ENCODE data around the gene ARHGEF17.

Gene ARHGEF17

GRCh38 chr11:73382747-73383146 lies 74.7 kb downstream of the ARHGEF17 start:
- Mint-ChIP-seq H3K27me3 (no peaks in the 10 kb centered on the region), H3K4me3 (peak overlapping the region; percentile 79)

GRCh38 chr11:73383249-73384124 lies 75.4 kb downstream of the ARHGEF17 start:
- DNase-seq (ENCODE audit: low spot score in 2 of 2): no peak

More at GRCh38 chr11:73382747-73383146, 74.7 kb downstream of the ARHGEF17 start:
- H3K36me3 Mint-ChIP-seq: peaks cover 2% of the 10 kb centered on the region
- ATAC-seq (ENCODE audit: low read depth) (no peak), DNase-seq (ENCODE audit: low spot score in 2 of 2) (no peak)
- peaks cover 86% of the 10 kb centered on the region for H3K4me1 Mint-ChIP-seq
- H3K9me3 Mint-ChIP-seq: no peaks in the 10 kb centered on the region
- H3K27ac Mint-ChIP-seq: peak overlapping the region; percentile 96

GRCh38 chr11:73384125-73384441 lies 76.0 kb downstream of the ARHGEF17 start:
- no peaks in the 10 kb centered on the region for H3K9me3 Mint-ChIP-seq
- H3K4me3 Mint-ChIP-seq: peak overlapping the region; percentile 28
- ATAC-seq (ENCODE audit: low read depth) (no peak), DNase-seq (ENCODE audit: low spot score in 2 of 2) (no peak)
- H3K4me1 Mint-ChIP-seq: peaks cover 83% of the 10 kb centered on the region
- H3K27ac Mint-ChIP-seq: peak overlapping the region; percentile 96
- no peaks in the 10 kb centered on the region for H3K36me3 Mint-ChIP-seq
- no peaks in the 10 kb centered on the region for H3K27me3 Mint-ChIP-seq

More at GRCh38 chr11:73383249-73384124, 75.4 kb downstream of the ARHGEF17 start:
- Mint-ChIP-seq H3K36me3 (no peaks in the 10 kb centered on the region), H3K9me3 (no peaks in the 10 kb centered on the region), H3K4me1 (peaks cover 86% of the 10 kb centered on the region), H3K4me3 (peak overlapping the region; percentile 79), H3K27ac (peak overlapping the region; percentile 96), H3K27me3 (no peaks in the 10 kb centered on the region)
- no peak for ATAC-seq (ENCODE audit: low read depth)

DNA sequence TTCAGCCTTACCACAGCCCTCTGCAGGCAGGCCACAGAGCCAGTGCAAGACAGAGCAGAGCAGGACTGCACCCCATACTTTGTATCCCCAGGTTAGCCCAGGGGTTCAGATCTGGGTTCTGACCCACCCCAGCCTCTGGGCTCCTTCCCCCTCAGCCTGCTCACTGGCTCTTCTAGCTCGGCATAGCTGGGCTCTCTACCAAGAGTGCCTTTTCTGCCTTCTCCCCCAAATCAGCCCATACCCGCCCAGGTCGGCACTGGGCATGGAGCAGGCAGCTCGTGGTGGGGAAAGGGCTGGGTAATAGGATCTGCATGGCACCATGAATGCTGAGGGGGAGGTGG lies 76.4 kb downstream of the ARHGEF17 start:
- Mint-ChIP-seq H3K4me1 (peaks cover 81% of the 10 kb centered on the region), H3K27ac (peak overlapping the region; percentile 96), H3K27me3 (no peaks in the 10 kb centered on the region), H3K9me3 (no peaks in the 10 kb centered on the region), H3K4me3 (peak overlapping the region; percentile 28), H3K36me3 (no peaks in the 10 kb centered on the region)
- DNase-seq (ENCODE audit: low spot score in 2 of 2) (no peak), ATAC-seq (ENCODE audit: low read depth) (no peak)

DNA sequence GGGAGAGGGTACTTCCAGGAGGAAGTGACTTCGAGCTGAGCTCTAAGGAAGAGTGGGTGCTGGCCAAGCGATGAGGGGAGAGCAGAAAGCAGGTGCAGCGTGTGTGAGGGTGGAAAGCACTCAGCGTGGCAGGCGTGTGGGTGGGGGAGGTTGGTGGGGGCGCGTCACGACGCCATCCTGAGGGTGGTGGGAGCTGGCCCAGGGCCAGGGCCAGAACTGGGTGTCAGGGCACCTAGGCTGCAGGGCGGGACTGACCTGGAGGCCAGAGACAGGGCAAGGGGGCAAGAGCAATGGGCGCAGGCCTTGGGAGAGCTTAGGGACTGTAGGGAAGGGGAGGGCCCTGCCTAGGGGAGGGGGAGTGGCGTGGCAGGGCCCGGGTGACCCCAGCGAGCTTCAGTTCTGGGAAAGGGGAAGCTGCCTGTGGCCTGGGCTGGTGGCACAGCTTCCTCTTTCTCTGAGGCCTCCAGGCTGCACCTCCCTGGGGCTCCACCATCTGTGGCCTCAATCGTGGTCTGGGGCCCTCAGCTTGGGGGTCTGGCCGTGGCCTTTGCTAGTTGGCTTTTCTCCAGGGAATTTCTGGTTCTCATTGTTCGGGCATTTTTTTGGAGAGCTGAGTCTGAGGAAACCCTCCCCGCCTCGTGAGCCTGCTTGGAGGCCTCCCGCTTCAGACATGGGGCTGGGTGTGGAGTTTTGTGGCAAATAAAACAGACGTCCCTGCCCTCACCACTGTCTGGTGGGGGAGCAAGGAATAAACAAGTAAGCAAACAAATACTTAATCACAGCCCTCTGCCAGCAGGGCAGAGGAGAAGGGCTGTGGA lies 77.0 kb downstream of the ARHGEF17 start:
- DNase-seq (ENCODE audit: low spot score in 2 of 2): peak; percentile 82 to 85
- peak; percentile 78 for ATAC-seq (ENCODE audit: low read depth)
- H3K27me3 Mint-ChIP-seq: no peaks in the 10 kb centered on the region
- peaks cover 4% of the 10 kb centered on the region for H3K36me3 Mint-ChIP-seq
- peak overlapping the region; percentile 96 for H3K27ac Mint-ChIP-seq
- H3K4me3 Mint-ChIP-seq: peak overlapping the region; percentile 28
- no peaks in the 10 kb centered on the region for H3K9me3 Mint-ChIP-seq
- H3K4me1 Mint-ChIP-seq: peaks cover 81% of the 10 kb centered on the region

GRCh38 chr11:73386016-73386415 lies 77.9 kb downstream of the ARHGEF17 start:
- H3K4me3 Mint-ChIP-seq: peak overlapping the region; percentile 28
- no peaks in the 10 kb centered on the region for H3K27me3 Mint-ChIP-seq

DNA sequence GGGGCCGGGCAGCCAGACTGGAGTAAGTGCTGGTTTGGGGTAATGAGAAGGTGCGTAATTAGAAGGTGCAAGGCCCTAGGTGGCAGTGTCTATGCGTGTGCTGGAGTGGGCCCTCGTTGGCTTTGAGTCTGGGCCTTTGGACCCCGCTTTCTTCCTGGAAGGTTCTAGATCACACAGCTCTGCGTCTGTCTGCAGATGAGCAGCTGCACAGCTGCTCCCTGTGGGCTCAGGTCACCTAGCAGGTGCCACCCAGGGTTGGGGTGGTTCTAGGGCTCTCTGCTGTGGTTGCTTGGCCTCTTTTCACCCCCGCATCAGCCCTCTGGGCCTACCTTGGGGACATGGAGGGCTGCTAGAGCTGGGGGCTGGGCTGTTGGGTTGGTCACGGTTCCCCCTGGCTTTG lies 78.5 kb downstream of the ARHGEF17 start:
- Mint-ChIP-seq H3K36me3 (peaks cover 4% of the 10 kb centered on the region), H3K4me1 (peaks cover 76% of the 10 kb centered on the region), H3K9me3 (no peaks in the 10 kb centered on the region), H3K4me3 (peak overlapping the region; percentile 28), H3K27ac (peak overlapping the region; percentile 96), H3K27me3 (no peaks in the 10 kb centered on the region)
- DNase-seq (ENCODE audit: low spot score in 2 of 2): no peak
- ATAC-seq (ENCODE audit: low read depth): no peak

More at GRCh38 chr11:73386016-73386415, 77.9 kb downstream of the ARHGEF17 start:
- Mint-ChIP-seq H3K27ac (peak overlapping the region; percentile 96), H3K36me3 (peaks cover 4% of the 10 kb centered on the region), H3K4me1 (peaks cover 76% of the 10 kb centered on the region), H3K9me3 (no peaks in the 10 kb centered on the region)
- peak; percentile 10 for ATAC-seq (ENCODE audit: low read depth)
- no peak for DNase-seq (ENCODE audit: low spot score in 2 of 2)

DNA sequence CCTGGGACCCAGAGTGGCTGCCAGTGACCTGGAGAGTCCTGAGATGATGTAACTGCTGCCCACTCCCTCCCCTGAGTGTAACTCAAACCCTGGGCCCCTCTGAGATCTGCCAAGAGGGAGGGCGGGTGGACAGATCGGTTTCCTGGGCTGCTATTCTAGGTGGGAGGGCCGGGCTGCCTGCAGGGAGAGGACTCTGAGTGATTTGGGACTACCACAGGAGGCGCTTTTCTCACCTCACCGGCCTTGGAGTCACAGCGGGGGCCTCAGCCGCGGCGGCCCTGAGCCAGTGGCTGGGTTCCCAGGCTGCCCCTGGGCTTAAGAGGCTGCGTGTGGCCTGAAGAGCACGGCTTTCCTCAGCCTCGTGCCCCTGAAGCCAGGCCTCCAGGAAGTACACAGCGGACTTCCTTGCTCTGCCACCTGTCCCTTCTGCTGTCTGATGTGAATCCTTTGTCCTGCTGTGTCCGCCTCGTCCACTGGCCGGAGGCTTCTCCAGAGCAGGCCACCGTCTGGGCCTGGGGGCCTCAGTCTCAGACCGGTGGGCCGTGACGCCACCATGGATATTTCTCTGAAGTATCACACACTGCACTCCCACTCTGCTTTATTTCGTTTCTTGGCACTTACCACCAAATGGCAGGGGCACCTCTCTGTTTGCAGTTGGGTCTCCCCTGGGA lies 79.7 kb downstream of the ARHGEF17 start:
- H3K36me3 Mint-ChIP-seq: peaks cover 9% of the 10 kb centered on the region

DNA sequence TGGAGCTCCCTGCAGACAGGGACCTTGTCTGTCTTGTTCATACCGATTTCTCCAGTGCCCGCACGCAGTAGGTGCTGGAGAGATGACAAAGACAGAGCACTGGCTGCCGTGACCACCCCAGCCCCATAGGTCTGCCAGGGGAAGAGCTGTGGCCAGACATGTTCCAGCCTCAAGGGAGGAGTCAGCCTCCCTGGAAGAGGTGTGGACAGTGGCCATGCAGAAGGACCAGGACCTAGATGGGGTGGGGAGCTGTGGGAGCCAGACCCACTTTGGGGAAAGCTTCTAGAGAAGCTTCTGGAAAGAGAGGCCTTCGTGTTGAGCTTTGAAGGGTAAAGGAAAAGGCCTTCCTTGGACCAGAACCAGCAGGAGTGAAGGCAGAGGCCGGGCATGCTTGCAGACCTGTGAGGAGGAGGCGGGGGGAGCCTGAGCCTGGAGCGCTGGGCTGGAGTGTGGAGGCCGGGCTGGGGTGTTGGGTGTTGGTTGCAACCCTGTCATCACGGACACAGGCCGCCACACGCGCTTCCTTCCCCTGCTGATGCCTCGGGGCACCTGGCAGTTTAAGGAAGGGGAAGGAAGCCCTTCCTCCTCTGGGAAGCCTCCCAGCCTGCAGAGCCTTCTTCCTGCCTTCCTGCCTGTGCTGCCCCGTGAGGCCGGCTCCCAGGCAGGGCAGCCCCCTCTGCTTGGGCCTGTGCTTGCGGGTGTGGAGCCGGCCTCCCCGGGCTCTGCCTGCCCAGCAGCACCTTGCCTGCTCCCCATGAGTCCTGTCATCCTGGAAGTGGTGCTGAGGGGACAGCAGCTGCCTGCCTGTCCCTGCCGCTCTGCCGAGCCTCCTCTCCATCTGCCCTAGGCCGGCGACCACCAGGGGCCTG lies 80.4 kb downstream of the ARHGEF17 start:
- Mint-ChIP-seq H3K9me3 (no peaks in the 10 kb centered on the region), H3K27ac (peak overlapping the region; percentile 96), H3K27me3 (no peaks in the 10 kb centered on the region), H3K36me3 (peaks cover 10% of the 10 kb centered on the region), H3K4me1 (peaks cover 60% of the 10 kb centered on the region), H3K4me3 (peak overlapping the region; percentile 73)
- DNase-seq (ENCODE audit: low spot score in 2 of 2) (no peak), ATAC-seq (ENCODE audit: low read depth) (no peak)

More for the DNA sequence above, 79.7 kb downstream of the ARHGEF17 start:
- ATAC-seq (ENCODE audit: low read depth): no peak
- Mint-ChIP-seq H3K9me3 (no peaks in the 10 kb centered on the region), H3K27me3 (no peaks in the 10 kb centered on the region), H3K4me3 (peak overlapping the region; percentile 73), H3K4me1 (peaks cover 67% of the 10 kb centered on the region), H3K27ac (peak overlapping the region; percentile 96)
- no peak for DNase-seq (ENCODE audit: low spot score in 2 of 2)

- no peaks in the 10 kb centered on the region for H3K9me3 Mint-ChIP-seq
- H3K27me3 Mint-ChIP-seq: no peaks in the 10 kb centered on the region
- peaks cover 53% of the 10 kb centered on the region for H3K4me1 Mint-ChIP-seq
- peak overlapping the region; percentile 94 for H3K27ac Mint-ChIP-seq
- DNase-seq (ENCODE audit: low spot score in 2 of 2) (no peak), ATAC-seq (ENCODE audit: low read depth) (no peak)
- H3K4me3 Mint-ChIP-seq: peak overlapping the region; percentile 43
- peaks cover 14% of the 10 kb centered on the region for H3K36me3 Mint-ChIP-seq
Measured at GRCh38 chr11:73389134-73389525, 81.1 kb downstream of the ARHGEF17 start.

DNA sequence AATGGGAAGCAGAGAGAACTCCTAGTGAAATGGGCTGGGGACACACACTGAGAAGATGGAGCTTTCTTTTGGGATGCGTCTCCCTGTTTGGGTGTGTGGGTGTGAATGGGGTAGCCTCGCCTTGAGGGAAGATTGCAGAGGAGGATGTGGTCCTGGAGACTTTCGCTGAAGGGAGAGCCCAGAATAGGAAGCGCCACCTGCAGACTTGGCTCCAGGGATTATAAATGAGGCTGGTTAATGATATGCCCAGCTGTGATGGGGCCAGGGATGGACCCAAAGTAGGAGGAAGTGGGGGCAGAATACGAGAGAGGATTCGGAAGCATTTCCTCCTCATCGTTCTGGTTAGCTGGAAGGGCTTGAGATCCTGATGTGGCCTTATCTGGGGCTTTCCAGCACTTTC lies 81.8 kb downstream of the ARHGEF17 start:
- Mint-ChIP-seq H3K36me3 (peaks cover 16% of the 10 kb centered on the region), H3K27me3 (no peaks in the 10 kb centered on the region), H3K27ac (peak overlapping the region; percentile 94), H3K4me1 (peaks cover 46% of the 10 kb centered on the region), H3K9me3 (no peaks in the 10 kb centered on the region), H3K4me3 (no peak overlapping the region)
- ATAC-seq (ENCODE audit: low read depth) (no peak), DNase-seq (ENCODE audit: low spot score in 2 of 2) (no peak)

DNA sequence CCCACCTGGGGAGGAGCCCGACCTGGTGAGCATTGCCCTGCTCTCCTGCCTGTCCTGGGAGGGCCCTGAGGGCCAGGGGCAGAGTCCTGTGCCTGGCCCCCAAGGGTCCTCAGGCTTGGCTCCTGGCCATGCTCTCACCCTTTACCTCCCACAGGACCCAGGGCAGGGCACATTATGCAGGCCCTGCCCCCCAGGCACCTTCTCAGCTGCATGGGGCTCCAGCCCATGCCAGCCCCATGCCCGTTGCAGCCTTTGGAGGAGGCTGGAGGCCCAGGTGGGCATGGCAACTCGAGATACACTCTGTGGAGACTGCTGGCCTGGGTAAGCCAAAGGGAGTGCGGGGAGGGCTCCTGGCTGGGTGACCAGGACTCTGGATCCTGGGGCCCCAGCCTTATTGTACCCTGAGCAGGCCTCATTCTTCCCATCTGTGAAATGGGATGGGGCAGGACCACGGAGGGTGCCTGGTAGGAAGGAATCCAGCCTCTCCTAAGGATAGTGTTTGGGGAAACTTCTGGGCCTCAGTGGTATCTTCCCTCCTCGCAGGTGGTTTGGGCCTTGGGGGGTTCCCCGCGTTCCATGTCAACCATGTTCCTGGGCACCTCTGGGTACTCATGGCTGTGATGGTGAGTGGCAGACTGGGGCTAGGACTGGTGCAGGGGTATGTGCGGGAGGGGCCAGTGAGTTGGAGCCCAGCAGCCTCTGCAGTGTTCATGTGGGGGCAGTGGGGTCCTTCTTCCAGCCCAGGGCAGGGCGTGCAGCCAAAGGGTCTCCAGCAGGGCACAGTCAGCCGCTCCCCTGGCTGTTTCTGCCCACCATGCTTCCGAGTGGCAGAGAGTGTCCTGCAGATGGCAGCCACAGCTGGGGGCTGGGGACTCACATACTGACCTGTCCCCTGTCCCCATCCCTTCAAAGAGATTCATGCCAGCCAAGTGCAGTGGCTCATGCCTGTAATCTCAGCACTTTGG lies 82.8 kb downstream of the ARHGEF17 start:
- H3K27me3 Mint-ChIP-seq: no peaks in the 10 kb centered on the region
- H3K36me3 Mint-ChIP-seq: peaks cover 19% of the 10 kb centered on the region
- H3K4me3 Mint-ChIP-seq: no peak overlapping the region
- no peak for DNase-seq (ENCODE audit: low spot score in 2 of 2)
- H3K9me3 Mint-ChIP-seq: no peaks in the 10 kb centered on the region
- no peak for ATAC-seq (ENCODE audit: low read depth)
- peaks cover 45% of the 10 kb centered on the region for H3K4me1 Mint-ChIP-seq
- peak overlapping the region; percentile 94 for H3K27ac Mint-ChIP-seq

Data from memory B cell (primary cell).